ENCODE results near the gene UGT1A1. TPM values are rescaled to one million over a fixed set of nuclear protein-coding genes. Genes with fewer than 3 reads are reported as not detected.

Gene UGT1A1
- total and polyA plus RNA-seq, 9 of the 15 experiments (the other 6 are each of a cell fraction or from before 2014, with no cell fraction given) = not detected

- Histone ChIP-seq H2AFZ (ENCODE audit: low read depth, low read length) (no peak overlapping the region), H3K9me3 (replicated peaks; ENCODE audit: control insufficient read depth, insufficient read depth, low read depth, low read length) (no peaks in the 10 kb centered on the region), H3K36me3 (ENCODE audit: control insufficient read depth, insufficient read depth, low read length) (no peaks in the 10 kb centered on the region), H3K9me1 (ENCODE audit: control insufficient read depth, insufficient read depth, low read length) (no peaks in the 10 kb centered on the region), H3K27me3 (ENCODE audit: control insufficient read depth in 2 of 2, insufficient read depth in 2 of 2, low read length in 2 of 2) (peaks cover 0 to 36% of the 10 kb centered on the region in 2 experiments; a peak in 3 of 5 replicates), H4K20me1 (replicated peaks; ENCODE audit: control insufficient read depth, insufficient read depth, low read length) (no peaks in the 10 kb centered on the region; the same call in 1 of the 2 replicates), H3K79me2 (ENCODE audit: control insufficient read depth, insufficient read depth, low read length) (no peaks in the 10 kb centered on the region), H3K9ac (ENCODE audit: insufficient read depth in 1 of 2, low read depth in 2 of 2, low read length in 2 of 2) (no peak overlapping the region), H3K4me2 (ENCODE audit: insufficient read depth, low read length) (no peak overlapping the region), H3K4me1 (replicated peaks in 1 of 2; ENCODE audit: control insufficient read depth in 2 of 2, insufficient read depth in 2 of 2, low read length in 2 of 2) (no peaks in the 10 kb centered on the region; a peak in 1 of 5 replicates), H3K27ac (ENCODE audit: extremely low read depth, low read depth, low read length) (no peak overlapping the region), H3K4me3 (no peak overlapping the region)
- in situ Hi-C loops (cut with MboI) = no loop called here
- CTCF ChIA-PET (ENCODE audit: low intra/inter-chr PET ratio) = no interaction called here
- no peak for TF ChIP-seq MCM5 (IDR thresholded peaks at IDR 0.05; ENCODE audit: low read depth)
- BruUV-seq (replicated peaks) = no TSS peak
- POLR2A ChIA-PET = no interaction called here
- ATAC-seq (no peak), DNase-seq (ENCODE audit: extremely low read depth in 1 of 4, low spot score in 3 of 4) (no peak), FAIRE-seq (no peak)
- intact Hi-C loops (cut with micrococcal nuclease) = no loop called here
- 3% methylated on average over 5 of the region's 6 CpGs for WGBS (ENCODE audit: insufficient coverage, low coverage, missing lambda C conversion rate)
Observed at GRCh38 chr2:233815861-233816260, 55.8 kb downstream of the UGT1A1 start.

- Histone ChIP-seq H2AFZ (ENCODE audit: low read depth, low read length) (no peak overlapping the region), H3K9me1 (ENCODE audit: control insufficient read depth, insufficient read depth, low read length) (no peaks in the 10 kb centered on the region), H4K20me1 (replicated peaks; ENCODE audit: control insufficient read depth, insufficient read depth, low read length) (no peaks in the 10 kb centered on the region; the same call in 1 of the 2 replicates), H3K4me3 (no peak overlapping the region), H3K9ac (ENCODE audit: insufficient read depth in 1 of 2, low read depth in 2 of 2, low read length in 2 of 2) (no peak overlapping the region), H3K36me3 (ENCODE audit: control insufficient read depth, insufficient read depth, low read length) (no peaks in the 10 kb centered on the region), H3K27ac (ENCODE audit: extremely low read depth, low read depth, low read length) (no peak overlapping the region), H3K4me2 (ENCODE audit: insufficient read depth, low read length) (no peak overlapping the region), H3K9me3 (replicated peaks; ENCODE audit: control insufficient read depth, insufficient read depth, low read depth, low read length) (no peaks in the 10 kb centered on the region), H3K4me1 (replicated peaks in 1 of 2; ENCODE audit: control insufficient read depth in 2 of 2, insufficient read depth in 2 of 2, low read length in 2 of 2) (no peaks in the 10 kb centered on the region; a peak in 1 of 5 replicates), H3K79me2 (ENCODE audit: control insufficient read depth, insufficient read depth, low read length) (no peaks in the 10 kb centered on the region), H3K27me3 (ENCODE audit: control insufficient read depth in 2 of 2, insufficient read depth in 2 of 2, low read length in 2 of 2) (peaks cover 0 to 40% of the 10 kb centered on the region in 2 experiments; a peak in 3 of 5 replicates)
- CTCF ChIA-PET (ENCODE audit: low intra/inter-chr PET ratio) = no interaction called here
- POLR2A ChIA-PET = no interaction called here
- BruUV-seq (replicated peaks) = no TSS peak
- WGBS (ENCODE audit: insufficient coverage, low coverage, missing lambda C conversion rate) = 0% methylated on average over 2 of the region's 2 CpGs
- FAIRE-seq (no peak), DNase-seq (ENCODE audit: extremely low read depth in 1 of 4, low spot score in 3 of 4) (no peak), ATAC-seq (no peak)
- in situ Hi-C loops (cut with MboI) = no loop called here
- intact Hi-C loops (cut with micrococcal nuclease) = no loop called here
- no peak for TF ChIP-seq KDM5B (IDR thresholded peaks at IDR 0.05; ENCODE audit: insufficient replicate concordance, low read depth, low read length)
- TF ChIP-seq ZKSCAN3 (CRISPR knock-in tag; IDR thresholded peaks at IDR 0.05) = no peak
- no peak for TF ChIP-seq ZNF174 (CRISPR knock-in tag; IDR thresholded peaks at IDR 0.05)
- TF ChIP-seq POLR2H (tag; IDR thresholded peaks at IDR 0.05; ENCODE audit: low read depth) = no peak
- TF ChIP-seq CBFA2T2 (conservative IDR thresholded peaks at IDR 0.05) = no peak
- no peak for TF ChIP-seq NR2C1 (IDR thresholded peaks at IDR 0.05)
- TF ChIP-seq NR2C1 (tag; IDR thresholded peaks at IDR 0.05) = no peak
- no peak for TF ChIP-seq ZNF766 (CRISPR knock-in tag; conservative IDR thresholded peaks at IDR 0.05)
- no peak for TF ChIP-seq DMBX1 (CRISPR knock-in tag; IDR thresholded peaks at IDR 0.05; ENCODE audit: borderline replicate concordance)
- no peak for TF ChIP-seq ZNF239 (CRISPR knock-in tag; IDR thresholded peaks at IDR 0.05)
- TF ChIP-seq ZBTB9 (CRISPR knock-in tag; IDR thresholded peaks at IDR 0.05) = no peak
- no peak for TF ChIP-seq NFE2L1 (tag; IDR thresholded peaks at IDR 0.05; ENCODE audit: borderline replicate concordance, low read depth)
- TF ChIP-seq RNF219 (CRISPR knock-in tag; IDR thresholded peaks at IDR 0.05) = no peak
- no peak for TF ChIP-seq FOXK1 (CRISPR knock-in tag; IDR thresholded peaks at IDR 0.05; ENCODE audit: borderline replicate concordance)
Observed at GRCh38 chr2:233816334-233816733, 56.3 kb downstream of the UGT1A1 start.
